ENCODE measurements around the gene PLEKHG4.

The PLEKHG4 gene

GRCh38 chr16:67245186-67245585 lies 34.1 kb upstream of the PLEKHG4 start:
- no peak for DNase-seq

- DNase-seq = no peak
These were observed 33.7 kb upstream of the PLEKHG4 start for GRCh38 chr16:67245674-67246080.

GRCh38 chr16:67246081-67246755 lies 33.1 kb upstream of the PLEKHG4 start:
- DNase-seq = peak; percentile 53

GRCh38 chr16:67246756-67247191 lies 32.6 kb upstream of the PLEKHG4 start:
- peak; percentile 53 for DNase-seq

- peak; percentile 97 for DNase-seq
These were observed 31.9 kb upstream of the PLEKHG4 start, which contains the start of gene FHOD1 for GRCh38 chr16:67247192-67248072. Gene FHOD1, minus strand, starts transcription at chr16:67247481. Its CDS starts 71 bp downstream, at chr16:67247410.

- DNase-seq = no peak
These were observed 31.3 kb upstream of the PLEKHG4 start for GRCh38 chr16:67248073-67248400.

- no peak for DNase-seq
These were observed 30.7 kb upstream of the PLEKHG4 start, which contains the start of gene SLC9A5 for GRCh38 chr16:67248401-67249177. Gene SLC9A5, plus strand, starts transcription at chr16:67248979. Its CDS starts 36 bp downstream, at chr16:67249015.

GRCh38 chr16:67249178-67250044 lies 29.9 kb upstream of the PLEKHG4 start:
- no peak for DNase-seq

GRCh38 chr16:67250045-67250327 lies 29.3 kb upstream of the PLEKHG4 start:
- DNase-seq = no peak

- DNase-seq = no peak
These were observed 26.5 kb upstream of the PLEKHG4 start for GRCh38 chr16:67252609-67253497.

- no peak for DNase-seq
These were observed 24.4 kb upstream of the PLEKHG4 start for GRCh38 chr16:67254801-67255552.

GRCh38 chr16:67255553-67256221 lies 23.6 kb upstream of the PLEKHG4 start:
- no peak for DNase-seq

GRCh38 chr16:67256701-67257230 lies 22.6 kb upstream of the PLEKHG4 start:
- no peak for DNase-seq

- no peak for DNase-seq
These were observed 21.7 kb upstream of the PLEKHG4 start for GRCh38 chr16:67257486-67258160.

- DNase-seq = no peak
These were observed 21.0 kb upstream of the PLEKHG4 start for GRCh38 chr16:67258161-67258835.

- no peak for DNase-seq
These were observed 19.6 kb upstream of the PLEKHG4 start for GRCh38 chr16:67259705-67260104.

- DNase-seq = peak; percentile 8
These were observed 18.8 kb upstream of the PLEKHG4 start for GRCh38 chr16:67260426-67261063.

- DNase-seq = no peak
These were observed 16.1 kb upstream of the PLEKHG4 start for GRCh38 chr16:67263201-67263600.

All from stimulated activated naive CD4-positive, alpha-beta T cell treated with Interleukin-2 at 50 U/mL for 16 hours (primary cell).